OCI-LY1 (cell line): ENCODE results near the gene GNA14.

Experiments
- H2AFZ ChIP-seq: fragments of 200-600 bp; sonication (generic), shearing (Covaris generic); 2 replicates; pipeline ENCODE4 v1.6.0; 2014; ENCODE audit warnings: antibody characterized with exemption, mild to moderate bottlenecking, low read length
- H3F3A ChIP-seq: fragments of 200-600 bp; sonication (generic), shearing (Covaris generic); 2 replicates; pipeline ENCODE4 v1.6.0; 2014; ENCODE audit warnings: mild to moderate bottlenecking, antibody characterized with exemption, low read length, moderate library complexity; ENCODE audit not compliant: insufficient read depth
- H3K27ac ChIP-seq: fragments of 200-600 bp; sonication (generic); 2 replicates; pipeline ENCODE4 v1.5.1; 2014; ENCODE audit warnings: low read length, mixed run types, mild to moderate bottlenecking, low read depth; ENCODE audit not compliant: poor library complexity, severe bottlenecking
- H3K27me3 ChIP-seq: fragments of 200-600 bp; sonication (generic); 2 replicates; pipeline ENCODE4 v1.6.0; 2014; ENCODE audit warnings: antibody characterized with exemption, mild to moderate bottlenecking, low read length, moderate library complexity; ENCODE audit not compliant: insufficient read depth
- H3K36me3 ChIP-seq: fragments of 200-600 bp; sonication (generic); 2 replicates; pipeline ENCODE4 v1.6.1; 2014; ENCODE audit warnings: mild to moderate bottlenecking, antibody characterized with exemption, low read length, moderate library complexity, mixed read lengths; ENCODE audit not compliant: insufficient read depth
- H3K4me1 ChIP-seq: fragments of 200-600 bp; sonication (generic); 2 replicates; pipeline ENCODE4 v1.5.1; 2014; ENCODE audit warnings: mild to moderate bottlenecking, low read length, moderate library complexity; ENCODE audit not compliant: insufficient read depth, severe bottlenecking
- H3K4me2 ChIP-seq: fragments of 200-600 bp; sonication (generic), shearing (Covaris generic); 2 replicates; pipeline ENCODE4 v1.6.1; 2014; ENCODE audit warnings: low read length
- H3K4me3 ChIP-seq: fragments of 200-600 bp; sonication (generic); 2 replicates; pipeline ENCODE4 v1.5.1; 2014; ENCODE audit warnings: low read length, low read depth, mild to moderate bottlenecking, mixed read lengths; ENCODE audit not compliant: poor library complexity, severe bottlenecking
- H3K79me2 ChIP-seq: fragments of 200-600 bp; shearing (Covaris generic); 2 replicates; pipeline ENCODE4 v1.6.1; 2016; ENCODE audit warnings: mixed run types, low read length, mixed read lengths; ENCODE audit not compliant: insufficient read depth
- H3K9ac ChIP-seq: fragments of 200-600 bp; sonication (generic), shearing (Covaris generic); 2 replicates; pipeline ENCODE4 v1.6.1; 2014; ENCODE audit warnings: mild to moderate bottlenecking, low read length, mixed read lengths
- H3K9me2 ChIP-seq: fragments of 200-600 bp; sonication (generic), shearing (Covaris generic); 2 replicates; pipeline ENCODE4 v1.6.1; 2014; ENCODE audit warnings: low read depth, mild to moderate bottlenecking, low read length, mixed read lengths
- H3K9me3 ChIP-seq: fragments of 200-600 bp; shearing (Covaris generic); 2 replicates; pipeline ENCODE4 v1.6.1; 2014; ENCODE audit warnings: low read length, mixed read lengths
- H4K20me1 ChIP-seq: fragments of 200-600 bp; sonication (generic), shearing (Covaris generic); 2 replicates; pipeline ENCODE4 v1.6.0; 2016; ENCODE audit warnings: mild to moderate bottlenecking, low read length; ENCODE audit not compliant: insufficient read depth
- CTCF ChIP-seq: fragments of 200-600 bp; sonication (generic), shearing (Covaris generic); IDR thresholded peaks from 2 replicates; pipeline ENCODE4 v1.5.1; 2017; ENCODE audit warnings: mild to moderate bottlenecking, antibody characterized with exemption, low read length, moderate library complexity, mixed read lengths
- EZH2 ChIP-seq: fragments of 200-600 bp; sonication (generic), shearing (Covaris generic); IDR thresholded peaks from 2 replicates; pipeline ENCODE4 v1.8.0; 2017; ENCODE audit warnings: borderline replicate concordance, mixed run types, mild to moderate bottlenecking, antibody characterized with exemption, low read length, moderate library complexity, mixed read lengths

The GNA14 gene

DNA sequence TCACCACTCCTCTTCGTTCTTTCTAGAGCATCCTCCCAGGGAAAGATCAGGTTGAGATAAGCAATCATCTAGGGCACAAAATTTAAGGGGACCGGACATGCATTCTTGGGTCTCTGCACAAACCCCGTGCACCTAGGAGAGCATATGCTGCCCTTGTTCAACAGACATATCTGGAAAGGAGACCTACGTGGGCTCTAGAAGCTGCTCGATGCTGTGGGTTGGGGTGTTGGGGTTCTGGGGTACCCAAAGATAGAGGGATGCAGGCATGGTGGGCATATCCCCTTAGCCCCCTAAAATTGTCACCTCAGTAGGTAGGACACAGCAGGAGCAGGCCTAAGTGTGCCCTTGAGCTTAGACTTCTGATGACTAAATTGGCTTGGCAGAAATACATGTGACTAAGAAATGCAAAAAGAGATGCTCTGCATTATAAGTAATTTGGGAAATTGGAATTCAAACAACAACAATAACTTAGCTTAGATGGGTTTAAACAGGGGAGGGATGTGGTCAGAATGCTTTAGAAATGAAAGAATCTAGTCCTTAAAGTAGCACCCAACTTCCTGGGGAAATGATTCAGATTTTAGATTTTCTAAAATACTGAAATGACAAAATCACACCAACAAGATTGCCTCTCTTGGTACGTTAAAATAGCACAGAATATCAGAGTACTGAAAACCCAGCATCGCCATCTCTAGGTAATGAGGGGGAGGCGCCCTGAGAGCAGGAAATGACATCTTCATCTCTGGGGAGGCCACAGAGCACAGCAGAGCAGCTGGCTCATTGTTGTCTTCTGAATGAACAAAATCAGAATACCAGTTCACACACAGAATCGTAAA is 172.3 kb downstream of the GNA14 start:
- Histone ChIP-seq H3K27me3 (no peaks in the 10 kb centered on the region), H3K27ac (no peak overlapping the region), H3K36me3 (no peaks in the 10 kb centered on the region), H4K20me1 (no peaks in the 10 kb centered on the region), H3K9me3 (no peaks in the 10 kb centered on the region), H3K9me2 (no peaks in the 10 kb centered on the region), H2AFZ (no peak overlapping the region), H3K9ac (no peak overlapping the region), H3F3A (no peaks in the 10 kb centered on the region), H3K4me2 (no peak overlapping the region), H3K4me1 (no peaks in the 10 kb centered on the region), H3K79me2 (no peaks in the 10 kb centered on the region), H3K4me3 (no peak overlapping the region)
- no peak for TF ChIP-seq EZH2
- no peak for TF ChIP-seq CTCF

- Histone ChIP-seq H3K79me2 (no peaks in the 10 kb centered on the region), H3K4me1 (no peaks in the 10 kb centered on the region), H2AFZ (no peak overlapping the region), H3K4me2 (no peak overlapping the region), H3F3A (no peaks in the 10 kb centered on the region), H3K4me3 (no peak overlapping the region), H3K27me3 (no peaks in the 10 kb centered on the region), H3K9ac (no peak overlapping the region), H3K27ac (no peak overlapping the region), H3K9me2 (no peaks in the 10 kb centered on the region), H3K9me3 (no peaks in the 10 kb centered on the region), H3K36me3 (no peaks in the 10 kb centered on the region), H4K20me1 (no peaks in the 10 kb centered on the region)
- no peak for TF ChIP-seq EZH2
Measured at GRCh38 chr9:77474936-77475335, 173.2 kb downstream of the GNA14 start.

DNA sequence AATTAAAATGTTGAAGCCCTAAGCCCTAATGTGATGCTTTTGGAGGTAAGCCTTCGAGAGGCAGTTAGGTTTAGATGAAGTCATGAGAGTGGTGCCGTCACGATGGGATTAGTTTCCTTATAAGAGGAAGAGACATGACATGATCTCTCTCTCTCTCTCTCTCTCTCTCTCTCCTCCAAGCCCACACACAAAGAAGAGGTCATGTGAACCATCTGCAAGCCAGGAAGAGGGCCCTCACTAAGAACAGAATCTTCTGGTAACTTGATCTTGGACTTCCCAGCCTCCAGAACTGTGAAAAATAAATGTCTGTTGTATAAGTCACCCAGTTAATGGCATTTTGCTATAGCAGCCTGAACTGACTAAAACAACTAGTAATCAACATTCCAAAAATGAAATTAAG is 175.5 kb downstream of the GNA14 start:
- H4K20me1 ChIP-seq, result no peaks in the 10 kb centered on the region
- no peaks in the 10 kb centered on the region for H3K4me1 ChIP-seq
- no peaks in the 10 kb centered on the region for H3K9me3 ChIP-seq
- no peaks in the 10 kb centered on the region for H3K27me3 ChIP-seq
- H3F3A ChIP-seq, result no peaks in the 10 kb centered on the region
- H3K9me2 ChIP-seq, result no peaks in the 10 kb centered on the region
- no peaks in the 10 kb centered on the region for H3K36me3 ChIP-seq
- no peak overlapping the region for H3K4me2 ChIP-seq
- no peak overlapping the region for H3K27ac ChIP-seq
- no peak overlapping the region for H3K4me3 ChIP-seq
- no peak overlapping the region for H3K9ac ChIP-seq
- no peak for TF ChIP-seq EZH2
- TF ChIP-seq CTCF, result no peak
- H3K79me2 ChIP-seq, result no peaks in the 10 kb centered on the region
- no peak overlapping the region for H2AFZ ChIP-seq

DNA sequence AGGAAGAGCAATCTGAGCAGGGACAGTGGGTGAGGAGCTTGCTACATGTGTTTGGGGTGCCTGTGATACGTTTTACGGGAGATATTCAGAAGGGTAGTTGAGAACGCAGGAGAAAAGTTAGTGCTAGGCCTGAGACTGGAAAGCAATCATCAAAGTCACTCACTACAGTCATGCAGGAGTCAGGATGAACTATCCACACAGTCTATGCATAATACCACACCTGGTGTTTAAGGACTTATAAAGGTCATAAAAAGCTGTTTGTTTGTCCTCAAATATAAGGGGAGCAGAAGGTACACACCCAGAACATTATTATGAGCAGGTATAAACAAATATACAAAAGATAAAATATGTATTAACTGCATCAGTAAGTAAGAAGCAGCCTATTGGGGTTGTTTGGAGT is 176.6 kb downstream of the GNA14 start:
- no peaks in the 10 kb centered on the region for H3K79me2 ChIP-seq

More for the DNA sequence above, 176.6 kb downstream of the GNA14 start:
- no peaks in the 10 kb centered on the region for H3F3A ChIP-seq
- no peaks in the 10 kb centered on the region for H3K9me2 ChIP-seq
- H3K4me2 ChIP-seq, result no peak overlapping the region
- H3K4me3 ChIP-seq, result no peak overlapping the region
- H3K27ac ChIP-seq, result no peak overlapping the region
- H2AFZ ChIP-seq, result no peak overlapping the region
- no peaks in the 10 kb centered on the region for H3K27me3 ChIP-seq
- no peaks in the 10 kb centered on the region for H3K4me1 ChIP-seq
- H4K20me1 ChIP-seq, result no peaks in the 10 kb centered on the region
- H3K9me3 ChIP-seq, result no peaks in the 10 kb centered on the region
- no peaks in the 10 kb centered on the region for H3K36me3 ChIP-seq
- no peak for TF ChIP-seq EZH2
- no peak for TF ChIP-seq CTCF
- no peak overlapping the region for H3K9ac ChIP-seq
